NCI-H510A treated with DMSO at 0.1 percent for 48 hours (cell line): ENCODE data around the gene ZNF441.
"Not testable (repeated sequence)": the region's sequence is repeated elsewhere in the genome, so short reads cannot be mapped to it uniquely, and the experiment has no call there.

Source experiments
- DNase-seq: peaks from one replicate; lab custom pipeline; 2025; lab: John Stamatoyannopoulos, UW

The ZNF441 gene

DNA sequence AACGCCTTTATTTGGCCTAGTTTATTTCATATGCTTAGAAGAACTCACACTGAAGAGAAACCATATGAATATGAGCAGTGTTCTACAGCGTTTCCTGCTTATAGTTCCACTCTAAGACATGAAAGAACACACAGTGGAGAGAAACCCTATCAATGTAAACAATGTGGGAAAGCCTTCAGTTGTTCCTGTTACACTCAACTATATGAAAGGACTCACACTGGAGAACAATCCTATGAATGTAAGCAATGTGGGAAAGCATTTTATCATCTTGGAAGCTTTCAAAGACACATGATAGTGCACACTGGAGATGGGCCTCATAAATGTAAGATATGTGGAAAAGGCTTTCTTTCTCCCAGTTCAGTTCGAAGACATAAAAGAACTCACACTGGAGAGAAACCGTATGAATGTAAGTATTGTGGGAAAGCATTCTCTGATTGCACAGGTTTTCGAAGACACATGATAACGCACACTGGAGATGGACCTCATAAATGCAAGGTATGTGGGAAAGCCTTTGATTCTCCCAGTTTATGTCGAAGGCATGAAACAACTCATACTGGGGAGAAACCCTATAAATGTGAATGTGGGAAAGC lies 13.7 kb downstream of the ZNF441 start:
- DNase-seq, result no peak

DNA sequence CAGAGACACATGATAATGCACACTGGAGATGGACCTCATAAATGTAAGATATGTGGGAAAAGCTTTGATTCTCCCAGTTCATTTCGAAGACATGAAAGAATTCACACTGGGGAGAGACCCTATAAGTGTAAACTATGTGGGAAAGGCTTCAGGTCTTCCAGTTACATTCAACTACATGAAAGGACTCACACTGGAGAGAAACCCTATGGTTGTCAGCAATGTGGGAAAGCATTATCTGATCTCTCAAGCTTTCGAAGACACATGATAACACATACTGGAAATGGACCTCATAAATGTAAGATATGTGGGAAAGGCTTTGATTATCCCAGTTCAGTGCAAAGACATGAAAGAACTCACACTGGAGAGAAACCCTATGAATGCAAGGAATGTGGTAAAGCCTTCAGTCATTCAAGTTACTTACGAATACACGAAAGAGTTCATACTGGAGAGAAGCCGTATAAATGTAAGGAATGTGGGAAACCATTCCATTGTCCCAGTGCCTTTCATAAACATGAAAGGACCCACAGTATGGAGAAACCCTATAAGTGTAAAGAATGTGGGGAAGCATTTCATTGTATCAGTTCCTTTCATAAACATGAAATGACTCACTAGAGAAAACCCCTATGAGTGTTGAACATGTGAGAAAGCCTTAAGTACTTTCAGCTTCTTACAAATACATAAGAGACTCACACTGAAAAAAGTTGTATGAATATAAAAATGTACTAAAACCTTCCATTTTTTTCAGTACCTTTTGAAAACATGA lies 14.7 kb downstream of the ZNF441 start:
- DNase-seq, result no peak

DNA sequence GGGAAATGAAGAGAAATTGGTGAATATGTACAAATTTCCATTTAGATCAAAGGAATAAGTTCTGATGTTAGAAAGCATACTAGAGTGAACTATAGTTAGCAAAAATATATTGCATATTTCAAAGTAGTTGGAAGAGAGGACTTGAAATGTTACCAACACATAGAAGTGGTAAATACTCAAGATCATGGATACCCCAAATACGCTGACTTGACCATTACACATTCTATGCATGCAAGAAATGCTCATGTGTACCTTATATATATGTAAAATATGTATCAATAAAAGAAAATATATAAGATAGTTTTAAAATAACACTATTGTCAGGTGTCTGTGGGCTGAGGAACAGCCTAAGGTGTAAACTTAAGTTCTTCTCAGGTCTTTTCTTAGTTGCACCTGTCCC lies 17.0 kb downstream of the ZNF441 start:
- no peak for DNase-seq

- no peak for DNase-seq
Measured at GRCh38 chr19:11784356-11784755, 17.6 kb downstream of the ZNF441 start.

- DNase-seq, result no peak
Measured at GRCh38 chr19:11787536-11787935, 20.7 kb downstream of the ZNF441 start.

DNA sequence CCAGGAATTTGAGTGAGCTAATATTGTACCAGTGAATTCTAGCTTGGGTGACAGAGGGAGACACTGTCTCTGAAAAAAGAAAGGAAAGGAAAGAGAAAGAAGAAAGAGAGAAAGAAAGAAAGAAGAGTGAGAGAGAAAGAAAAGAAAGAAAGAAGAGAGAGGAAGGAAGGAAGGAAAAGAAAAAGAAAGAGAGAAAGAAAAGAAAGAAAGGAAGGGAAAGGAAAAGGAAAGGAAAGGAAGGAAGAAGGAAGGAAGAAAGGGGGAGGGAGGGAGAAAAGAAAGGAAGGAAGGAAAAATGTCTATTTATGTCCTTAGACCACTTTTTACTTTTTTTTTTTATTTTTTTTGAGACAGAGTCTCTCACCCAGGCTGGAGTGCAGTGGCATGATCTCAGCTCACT lies 26.1 kb downstream of the ZNF441 start:
- DNase-seq, result no peak

DNA sequence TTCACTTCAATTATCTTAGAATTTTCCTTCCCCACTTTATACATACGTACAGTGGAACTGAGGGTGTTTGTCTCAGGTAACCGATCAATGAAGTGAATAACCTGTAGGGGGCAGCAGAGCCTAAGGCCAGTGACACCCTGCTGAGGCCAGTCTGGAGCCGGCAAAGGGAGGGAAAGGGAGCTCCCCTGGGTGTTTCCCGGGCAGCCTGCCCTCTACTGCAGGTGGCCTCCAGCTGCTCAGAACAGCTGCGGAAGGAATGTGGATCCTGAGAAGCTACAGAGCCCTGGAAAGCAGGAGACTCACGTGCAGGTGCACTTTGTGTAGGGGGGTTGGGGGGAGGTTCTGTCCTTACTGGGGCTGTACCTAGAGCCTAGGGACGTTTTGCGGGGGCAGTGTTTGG lies 30.7 kb downstream of the ZNF441 start:
- peak; percentile 94 for DNase-seq

GRCh38 chr19:11798391-11799330 lies 31.9 kb downstream of the ZNF441 start, which contains the start of gene ZNF491:
ZNF491 (plus strand) TSS chr19:11798523; CDS start chr19:11805954, 7,431 bp downstream.
- peak; percentile 88 for DNase-seq

DNA sequence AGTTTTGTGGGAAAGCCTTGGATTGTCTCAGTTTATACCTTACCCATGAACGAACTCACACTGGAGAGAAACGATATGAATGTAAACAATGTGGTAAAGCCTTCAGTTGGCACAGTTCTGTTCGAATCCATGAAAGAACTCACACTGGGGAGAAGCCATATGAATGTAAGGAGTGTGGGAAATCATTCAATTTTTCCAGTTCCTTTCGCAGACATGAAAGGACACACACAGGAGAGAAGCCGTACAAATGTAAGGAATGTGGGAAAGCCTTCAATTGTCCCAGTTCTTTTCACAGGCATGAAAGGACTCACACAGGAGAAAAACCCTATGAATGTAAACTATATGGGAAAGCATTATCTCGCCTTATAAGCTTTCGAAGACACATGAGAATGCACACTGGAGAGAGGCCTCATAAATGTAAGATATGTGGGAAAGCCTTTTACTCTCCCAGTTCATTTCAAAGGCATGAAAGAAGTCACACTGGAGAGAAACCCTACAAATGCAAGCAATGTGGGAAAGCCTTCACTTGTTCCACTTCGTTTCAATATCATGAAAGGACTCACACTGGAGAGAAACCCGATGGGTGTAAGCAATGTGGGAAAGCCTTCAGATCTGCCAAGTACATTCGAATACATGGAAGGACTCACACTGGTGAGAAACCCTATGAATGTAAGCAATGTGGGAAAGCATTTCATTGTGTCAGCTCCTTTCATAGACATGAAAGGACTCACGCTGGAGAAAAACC lies 39.7 kb downstream of the ZNF441 start:
- no peak for DNase-seq

- no peak for DNase-seq
Measured at GRCh38 chr19:11807099-11807380, 40.2 kb downstream of the ZNF441 start.

GRCh38 chr19:11813703-11814028 lies 46.9 kb downstream of the ZNF441 start:
- peak; percentile 31 for DNase-seq

DNA sequence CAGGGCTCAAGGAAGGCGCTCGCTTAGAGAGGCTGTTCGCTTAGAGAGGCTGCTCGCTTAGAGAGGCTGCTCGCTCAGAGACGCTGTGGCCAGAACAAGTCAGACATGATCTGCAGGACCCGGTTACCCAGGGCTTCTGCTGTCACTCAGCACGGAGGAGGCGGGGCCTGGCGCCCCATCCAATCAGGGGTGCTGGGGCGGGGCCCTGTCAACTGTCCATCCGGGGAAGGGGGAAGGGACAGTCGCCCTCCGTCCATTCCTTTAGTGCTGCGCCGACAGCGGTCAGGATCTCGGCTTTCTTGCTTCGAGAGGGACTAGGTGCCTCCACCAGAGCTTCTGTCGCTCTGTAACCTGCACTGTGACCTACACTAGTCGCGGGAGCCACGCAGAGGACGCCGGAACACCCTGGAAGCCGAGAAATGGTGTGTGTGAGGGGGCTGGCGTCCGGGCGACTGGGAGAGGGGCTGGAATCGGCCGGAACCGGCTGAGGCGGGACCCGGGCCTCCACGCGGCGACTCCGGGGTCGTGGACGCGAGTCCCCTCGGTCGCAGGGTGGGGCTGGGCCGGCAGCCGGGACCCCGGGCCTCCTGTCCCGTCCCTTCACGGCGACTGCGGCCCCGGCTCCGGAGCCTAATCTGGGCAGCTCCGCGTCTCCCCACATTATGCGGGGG lies 47.4 kb downstream of the ZNF441 start, which contains the start of gene ZNF440:
ZNF440 (plus strand) TSS at position 245 of the 671 bp plus-strand sequence; CDS start at position 420, 175 bp downstream.
- peak; percentile 92 for DNase-seq

DNA sequence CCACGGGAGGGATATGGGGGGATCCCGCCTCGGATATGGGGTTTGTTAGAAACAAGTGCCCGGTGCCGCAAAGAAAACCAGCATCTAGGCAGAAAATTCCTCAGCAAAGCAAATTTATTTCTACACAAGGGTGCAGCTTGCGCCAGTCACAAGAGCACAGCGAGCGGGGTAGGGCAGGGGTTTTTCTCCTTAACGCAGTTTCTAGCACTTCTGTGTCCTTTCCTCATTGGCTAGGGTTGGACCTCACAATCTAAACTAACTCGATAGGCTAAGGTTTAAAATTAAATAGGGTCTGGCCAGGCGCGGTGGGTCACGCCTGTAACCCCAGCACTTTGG lies 47.9 kb downstream of the ZNF441 start:
- no peak for DNase-seq

DNA sequence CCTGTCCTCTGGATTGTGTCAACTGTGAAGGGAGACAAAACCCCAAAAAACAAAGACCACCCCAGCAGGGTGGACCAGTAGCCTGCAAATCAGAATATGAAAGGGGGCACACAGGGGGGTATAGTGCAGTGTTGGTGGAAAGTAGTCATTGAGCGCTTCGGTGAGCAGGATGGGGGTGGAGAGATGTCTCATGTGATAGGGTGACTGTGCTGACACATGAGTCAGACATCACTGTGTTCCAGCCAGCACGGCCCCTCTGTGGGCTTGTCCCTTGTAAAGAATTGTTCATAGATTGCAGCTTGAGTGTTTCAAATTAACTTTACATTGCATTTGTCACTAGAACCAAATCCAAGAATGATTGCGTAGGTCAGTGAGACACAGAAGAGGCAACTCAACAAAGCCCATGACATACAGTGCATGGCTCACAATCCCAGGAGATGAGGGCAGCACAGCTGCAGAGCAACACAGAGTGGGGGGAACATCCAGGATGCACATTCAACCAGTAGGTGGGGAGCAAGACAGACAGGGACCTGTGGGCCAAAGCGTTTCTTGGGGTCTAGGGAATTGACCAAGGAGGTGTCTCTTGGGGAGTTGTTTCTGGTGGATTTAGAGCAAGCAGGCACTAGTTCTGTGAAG lies 54.8 kb downstream of the ZNF441 start:
- no peak for DNase-seq

DNA sequence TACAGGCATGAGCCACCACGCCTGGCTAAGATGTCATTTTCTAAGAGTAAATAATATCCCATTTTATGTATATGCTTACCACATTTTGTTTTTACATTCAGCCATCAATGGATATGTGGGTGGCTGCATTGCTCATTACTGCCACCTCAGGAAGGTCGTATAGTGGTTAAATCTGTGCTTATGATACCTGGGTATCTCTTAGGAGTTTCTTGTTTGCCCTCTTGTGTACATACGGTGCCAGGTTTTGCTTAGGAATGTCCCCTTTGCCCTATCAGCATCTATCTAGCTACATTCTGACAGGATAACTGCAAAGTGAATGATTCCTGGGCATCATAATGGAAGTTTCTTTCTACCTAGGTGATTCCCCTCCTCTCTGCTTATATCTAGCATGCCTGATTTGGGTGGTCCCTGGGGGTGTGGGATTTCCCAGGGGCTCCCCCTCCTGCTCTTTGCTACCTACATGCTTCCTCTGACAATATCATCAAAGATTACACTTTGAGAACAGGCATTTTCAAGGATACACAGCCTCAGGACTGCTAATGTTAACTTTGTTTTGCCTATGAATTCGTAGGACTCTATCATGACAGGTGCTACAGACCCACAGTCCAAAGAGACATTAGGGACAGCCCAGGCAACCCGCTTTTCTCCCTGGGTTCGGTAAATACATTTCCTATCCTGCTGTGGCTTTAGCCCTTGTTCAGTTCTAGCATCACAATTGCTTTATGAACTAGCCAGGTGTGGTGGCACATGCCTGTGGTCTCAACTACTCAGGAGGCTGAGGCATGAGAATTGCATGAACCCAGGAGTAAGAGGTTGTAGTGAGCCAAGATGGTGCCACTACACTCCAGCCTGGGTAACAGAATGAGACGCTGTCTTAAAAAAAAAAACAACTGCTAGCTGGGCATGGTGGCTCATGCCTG lies 62.4 kb downstream of the ZNF441 start:
- DNase-seq, result not testable (repeated sequence)

GRCh38 chr19:11832253-11832912 lies 65.6 kb downstream of the ZNF441 start:
- no peak for DNase-seq

DNA sequence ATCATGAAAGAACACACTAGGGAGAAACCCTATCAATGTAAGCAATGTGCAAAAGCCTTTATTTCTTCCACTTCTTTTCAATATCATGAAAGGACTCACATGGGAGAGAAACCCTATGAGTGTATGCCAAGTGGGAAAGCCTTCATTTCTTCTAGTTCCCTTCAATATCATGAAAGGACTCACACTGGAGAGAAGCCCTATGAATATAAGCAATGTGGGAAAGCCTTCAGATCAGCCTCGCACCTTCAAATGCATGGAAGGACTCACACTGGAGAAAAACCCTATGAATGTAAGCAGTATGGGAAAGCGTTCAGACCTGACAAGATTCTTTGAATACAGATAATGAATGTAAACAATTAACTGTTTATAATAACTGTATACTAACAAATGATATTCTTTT lies 66.7 kb downstream of the ZNF441 start:
- no peak for DNase-seq
